K562 (cell line): Measurements from ENCODE around the gene ERCC1. TPM values are rescaled to one million over a fixed set of nuclear protein-coding genes. Genes with fewer than 3 reads are reported as not detected.
A peak's percentile ranks its signal among the peaks of the same experiment; 100 is the strongest.
"Not testable (repeated sequence)": the region's sequence is repeated elsewhere in the genome, so short reads cannot be mapped to it uniquely, and the experiment has no call there.

ENCODE experiments used
- ATAC-seq: fragments of 200-7000 bp; cut with Tn5 transposase; 3 replicates; pipeline ENCODE4 v1.9.1; 2020; ENCODE audit warnings: moderate library complexity
- BruUV-seq: library from RNA; stranded (reverse); fragments of 400-500 nt; replicated peaks from 2 replicates; lab custom pipeline; 2021; lab: Mats Ljungman, UMichigan
- CTCF ChIA-PET: fragments of 300-600 bp; formaldehyde crosslinking; extraction: SDS; loops from one replicate; lab custom pipeline; 2021; ENCODE audit warnings: low intra/inter-chr PET ratio; lab: Yijun Ruan, JAX
- POLR2A ChIA-PET: fragments of 300-600, 350-650 bp; sonication (Branson Sonifier 250); formaldehyde crosslinking; extraction: SDS; loops from one replicate; lab custom pipeline; 2021; ENCODE audit warnings: antibody characterized with exemption, inconsistent platforms; lab: Yijun Ruan, JAX
- DNase-seq, 4 experiments: peaks; one replicate each; pipeline versions ENCODE4 v3.0.0 to v3.0.0-alpha.2; 2011 to 2018; ENCODE audit warnings: low spot score in 3 of 4, mixed read lengths in 3 of 4; ENCODE audit errors: extremely low read depth in 1 of 4
- FAIRE-seq: peaks from 2 replicates; lab custom pipeline; 2011; peaks lifted over from hg19 to GRCh38; lab: Jason Lieb, UNC
- H2AFZ ChIP-seq: 2 replicates; pipeline ENCODE4 v1.6.0; 2011; ENCODE audit warnings: low read depth, low read length, control low read depth, inconsistent platforms
- H3K27ac ChIP-seq: fragments of 200-600 bp; 3 replicates; pipeline ENCODE4 v1.8.0; 2011; ENCODE audit warnings: low read depth, mild to moderate bottlenecking, control low read depth, inconsistent platforms, low read length, moderate library complexity, mixed read lengths; ENCODE audit errors: extremely low read depth
- H3K27me3 ChIP-seq, 2 experiments: fragments of 300-600 bp in 1 of 2; 2 replicates in 1 of 2; 3 replicates in 1 of 2; pipeline versions ENCODE4 v1.6.0 to v1.8.0; 2011; ENCODE audit warnings: inconsistent platforms in 2 of 2, low read length in 2 of 2, mild to moderate bottlenecking in 1 of 2, mixed read lengths in 1 of 2, moderate library complexity in 1 of 2; ENCODE audit not compliant: control insufficient read depth in 2 of 2, insufficient read depth in 2 of 2
- H3K36me3 ChIP-seq: fragments of 300-600 bp; 3 replicates; pipeline ENCODE4 v1.8.0; 2011; ENCODE audit warnings: mild to moderate bottlenecking, low read length, inconsistent platforms; ENCODE audit not compliant: control insufficient read depth, insufficient read depth
- H3K4me1 ChIP-seq, 2 experiments: fragments of 200-600 bp in 1 of 2; replicated peaks in 1 of 2; 2 replicates in 1 of 2; 3 replicates in 1 of 2; pipeline versions ENCODE4 v1.5.1 to v1.8.0; 2011; ENCODE audit warnings: inconsistent platforms in 2 of 2, low read length in 2 of 2, mild to moderate bottlenecking in 1 of 2, mixed read lengths in 1 of 2, moderate library complexity in 1 of 2; ENCODE audit not compliant: control insufficient read depth in 2 of 2, insufficient read depth in 2 of 2
- H3K4me2 ChIP-seq: 2 replicates; pipeline ENCODE4 v1.6.1; 2011; ENCODE audit warnings: low read length, control low read depth, inconsistent platforms, mixed read lengths; ENCODE audit not compliant: insufficient read depth
- H3K4me3 ChIP-seq: fragments of 200-600 bp; sonication (generic), shearing (Covaris generic); 2 replicates; pipeline ENCODE4 v1.5.1; 2016; ENCODE audit warnings: control low read depth, inconsistent platforms
- H3K79me2 ChIP-seq: fragments of 200-600 bp; 3 replicates; pipeline ENCODE4 v1.8.0; 2011; ENCODE audit warnings: low read length, inconsistent platforms; ENCODE audit not compliant: control insufficient read depth, insufficient read depth
- H3K9ac ChIP-seq, 2 experiments: 2 replicates each; pipeline versions ENCODE4 v1.6.0 to v1.6.1; 2011; ENCODE audit warnings: low read depth in 2 of 2, low read length in 2 of 2, control low read depth in 1 of 2, inconsistent platforms in 1 of 2, mild to moderate bottlenecking in 1 of 2, mixed read lengths in 1 of 2; ENCODE audit not compliant: insufficient read depth in 1 of 2
- H3K9me1 ChIP-seq: one replicate; pipeline ENCODE4 v1.6.0; 2011; ENCODE audit warnings: inconsistent platforms, mild to moderate bottlenecking, low read length, moderate library complexity; ENCODE audit not compliant: control insufficient read depth, insufficient read depth
- H3K9me3 ChIP-seq: replicated peaks from 2 replicates; pipeline ENCODE4 v1.5.1; 2011; ENCODE audit warnings: low read depth, low read length, inconsistent platforms; ENCODE audit not compliant: control insufficient read depth, insufficient read depth
- H4K20me1 ChIP-seq: replicated peaks from 2 replicates; pipeline ENCODE4 v1.6.1; 2011; ENCODE audit warnings: low read length, inconsistent platforms, mixed read lengths; ENCODE audit not compliant: control insufficient read depth, insufficient read depth
- DMBX1 ChIP-seq: fragments of 250-450 bp; sonication (Bioruptor Pico); IDR thresholded peaks from 2 replicates; pipeline ENCODE4 v1.8.0; 2022; ENCODE audit warnings: inconsistent platforms, mild to moderate bottlenecking, moderate library complexity, borderline replicate concordance
- HINFP ChIP-seq: fragments of 450-650 bp; conservative IDR thresholded peaks from 2 replicates; pipeline ENCODE4 v1.6.1; 2016; ENCODE audit warnings: missing genetic modification characterization, low read depth, mild to moderate bottlenecking, control low read depth, missing compliant biosample characterization
- IRF9 ChIP-seq: fragments of 450-650 bp; IDR thresholded peaks from 2 replicates; pipeline ENCODE4 v1.6.1; 2016; ENCODE audit warnings: missing biosample characterization, missing genetic modification characterization
- NR2C1 ChIP-seq, 2 experiments: fragments of 450-650 bp; IDR thresholded peaks; 2 replicates each; pipeline ENCODE4 v1.6.1; 2017; ENCODE audit warnings: mild to moderate bottlenecking in 2 of 2, antibody characterized with exemption in 1 of 2, inconsistent platforms in 1 of 2, missing compliant biosample characterization in 1 of 2, missing genetic modification characterization in 1 of 2
- NR4A1 ChIP-seq, 2 experiments: fragments of 250-450 bp in 1 of 2; fragments of 450-650 bp in 1 of 2; sonication (Bioruptor Pico) in 1 of 2; IDR thresholded peaks; 2 replicates each; pipeline versions ENCODE4 v1.4.0 to v1.6.1; 2016 to 2020; ENCODE audit warnings: mild to moderate bottlenecking in 2 of 2, missing compliant biosample characterization in 1 of 2, missing genetic modification characterization in 1 of 2, moderate library complexity in 1 of 2
- PTRF ChIP-seq: fragments of 450-650 bp; IDR thresholded peaks from 2 replicates; pipeline ENCODE4 v1.6.1; 2016; ENCODE audit warnings: mild to moderate bottlenecking, missing genetic modification characterization, missing compliant biosample characterization
- SMAD4 ChIP-seq: fragments of 250-450 bp; sonication (Bioruptor Pico); conservative IDR thresholded peaks from 2 replicates; pipeline ENCODE4 v1.8.0; 2021; ENCODE audit warnings: inconsistent platforms, mild to moderate bottlenecking, moderate library complexity
- ZNF592 ChIP-seq: fragments of 450-650 bp; IDR thresholded peaks from 2 replicates; pipeline ENCODE4 v1.6.1; 2017; ENCODE audit warnings: antibody characterized with exemption, mild to moderate bottlenecking
- ZNF740 ChIP-seq, 3 experiments: fragments of 200-800 bp in 1 of 3; sonication (Bioruptor generic) in 1 of 3; sonication (generic) in 1 of 3; formaldehyde crosslinking in 1 of 3; IDR thresholded peaks; 2 replicates each; pipeline versions ENCODE4 v1.6.1 to v1.8.0; 2016 to 2022; ENCODE audit warnings: mild to moderate bottlenecking in 2 of 3, missing compliant biosample characterization in 2 of 3, missing genetic modification characterization in 2 of 3, missing genetic modification reagents in 1 of 3
- WGBS: fragments of 100-300 bp; shearing (Covaris generic); methylation state at CpG from one replicate; pipeline ENCODE4 v1.1.6; 2016; ENCODE audit warnings: low coverage, mixed read lengths; ENCODE audit not compliant: insufficient coverage; ENCODE audit errors: missing lambda C conversion rate; 5-methylcytosine and 5-hydroxymethylcytosine counted together
- in situ Hi-C: fragments of 300-500 bp; cut with MboI; formaldehyde crosslinking; loops from 4 replicates; pipeline ENCODE4 v1.15.0; 2018; ENCODE audit warnings: inconsistent platforms, mixed read lengths
- intact Hi-C: fragments of 100-400 bp; cut with micrococcal nuclease; formaldehyde crosslinking; loops from 2 replicates; pipeline ENCODE4 v1.14.2; 2022
- polyA plus RNA-seq, 8 experiments: library from polyadenylated mRNA; depleted of rRNA in 4 of 8; stranded (reverse) in 5 of 8; unstranded in 3 of 8; fragments of >200 nt; fragmentation: Nextera tagmentation in 2 of 8; fragmentation: Illumina TruSeq in 1 of 8; extraction: Ambion mirVana in 2 of 8; extraction: Trizol in 1 of 8; gene quantifications; 2 replicates each; pipeline versions ENCODE4 v1.2.1 to v1.2.3, GENCODE V29; 2011 to 2014; ENCODE audit warnings: inconsistent platforms in 1 of 8, missing spikeins in 1 of 8
- total RNA-seq, 7 experiments: library from RNA; depleted of rRNA in 6 of 7; stranded (reverse); fragments of >200 nt in 6 of 7; fragmentation: Illumina TruSeq in 2 of 7; extraction: Trizol in 2 of 7; gene quantifications; 2 replicates each; pipeline versions ENCODE4 v1.2.1 to v1.2.3, GENCODE V29; 2011 to 2021; ENCODE audit warnings: low replicate concordance in 1 of 7

Gene ERCC1
- total and polyA plus RNA-seq, 9 of the 15 experiments (the other 6 are each of a cell fraction or from before 2014, with no cell fraction given), result 9.3 to 92.6 (median 60.0) TPM

GRCh38 chr19:45407585-45407984 lies 16.1 kb downstream of the ERCC1 start:
- WGBS, result 40% methylated on average over 5 of the region's 5 CpGs
- BruUV-seq, ATAC-seq: not testable (repeated sequence)

More at GRCh38 chr19:45407585-45407984, 16.1 kb downstream of the ERCC1 start:
- H3K9me1 ChIP-seq; in situ Hi-C loops; intact Hi-C loops; H3K9me3 ChIP-seq; H4K20me1 ChIP-seq; CTCF ChIA-PET; FAIRE-seq; DNase-seq; H2AFZ ChIP-seq; H3K27me3 ChIP-seq; TF ChIP-seq NR4A1 (CRISPR knock-in tag; IDR thresholded peaks at IDR 0.05); ZNF740 (CRISPR knock-in tag; IDR thresholded peaks at IDR 0.05); NR2C1 (IDR thresholded peaks at IDR 0.05): not testable (repeated sequence)
- TF ChIP-seq NR4A1 (tag; IDR thresholded peaks at IDR 0.05) (peak; percentile 55; the same call in 1 of the 2 replicates), IRF9 (tag) (0 out of 2 replicates have a peak, but pooled peaks have one; percentile 18), HINFP (0 out of 2 replicates have a peak, but pooled peaks have one; percentile 25), DMBX1 (peak; percentile 83), PTRF (tag) (peak; percentile 60; the same call in 1 of the 2 replicates), ZNF740 (tag; IDR thresholded peaks at IDR 0.05) (peak in 1 of 2 experiments; percentile 50; a peak in 1 of 4 replicates), SMAD4 (CRISPR knock-in tag) (0 out of 2 replicates have a peak, but pooled peaks have one; percentile 34), NR2C1 (tag; IDR thresholded peaks at IDR 0.05) (peak; percentile 49), ZNF592 (peak; percentile 92)
- POLR2A ChIA-PET, result interaction anchor here (0.6 to 1.7 kb wide), 4 partner anchors 12 to 68 kb away, joined by 3 to 8 read pairs (median 4); partner anchors contain the start of gene ERCC1
- peaks cover 47% of the 10 kb centered on the region for H3K79me2 ChIP-seq
- peak overlapping the region; percentile 78 for H3K4me3 ChIP-seq
- peak overlapping the region; percentile 91 for H3K4me2 ChIP-seq
- H3K4me1 ChIP-seq, result peaks cover 21 to 55% of the 10 kb centered on the region in 2 experiments; a peak in 4 of 5 replicates
- H3K27ac ChIP-seq, result peak overlapping the region; percentile 98; the same call in 1 of the 3 replicates
- H3K9ac ChIP-seq, result peak overlapping the region; percentile 86 to 97; a peak in 3 of 4 replicates
- peaks cover 28% of the 10 kb centered on the region; the same call in 2 of the 3 replicates for H3K36me3 ChIP-seq
